IPS DF 4.7 (cell line): ENCODE results near the gene IL10RB.
"Not testable (repeated sequence)": the region's sequence is repeated elsewhere in the genome, so short reads cannot be mapped to it uniquely, and the experiment has no call there.

Experiments
- DNase-seq: peaks from one replicate; pipeline ENCODE4 v3.0.0-alpha.2; 2013; ENCODE audit warnings: low spot score; ENCODE audit errors: extremely low read depth

Gene IL10RB

GRCh38 chr21:33266050-33266788, at the start of gene IL10RB:
TSS of gene IL10RB (plus strand) at chr21:33266367. CDS start at chr21:33266466, 99 bp downstream.
- no peak for DNase-seq

DNA sequence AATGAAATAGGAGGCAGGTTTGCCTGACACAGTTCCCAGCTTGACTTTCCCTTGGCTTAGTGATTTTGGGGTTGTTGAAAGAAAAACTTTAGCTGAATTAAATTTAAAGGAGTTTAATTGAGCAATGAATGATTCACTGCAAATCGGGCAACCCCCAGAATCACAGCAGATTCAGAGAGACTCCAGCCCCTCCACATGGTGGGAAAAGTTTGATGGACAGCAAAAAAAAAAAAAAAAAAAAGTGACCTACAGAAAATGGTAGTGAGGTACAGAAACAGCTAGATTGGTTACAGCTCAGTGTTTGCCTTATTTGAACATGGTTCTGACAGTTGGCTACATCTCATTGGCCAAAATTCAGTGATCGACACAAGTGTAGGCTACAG, 49.0 kb upstream of the IL10RB start:
- no peak for DNase-seq

DNA sequence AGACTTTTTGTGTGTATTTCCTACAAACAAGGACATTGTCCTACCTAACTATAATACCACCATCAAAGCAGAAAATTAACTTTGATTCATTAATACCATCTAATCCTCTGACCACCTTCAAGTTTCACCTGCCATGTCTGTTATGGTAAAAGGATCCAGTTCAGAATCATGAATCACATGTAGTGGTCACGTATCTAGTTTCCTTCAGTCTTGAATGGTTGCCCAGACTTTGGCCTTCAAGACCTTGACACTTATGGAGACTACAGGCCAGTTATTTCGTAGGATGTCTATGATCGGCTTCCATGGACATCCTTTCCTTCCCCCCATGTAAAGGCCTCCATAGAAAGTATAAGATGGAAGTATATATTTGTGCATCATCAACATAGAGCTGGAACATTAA, 46.9 kb upstream of the IL10RB start:
- DNase-seq: no peak

DNA sequence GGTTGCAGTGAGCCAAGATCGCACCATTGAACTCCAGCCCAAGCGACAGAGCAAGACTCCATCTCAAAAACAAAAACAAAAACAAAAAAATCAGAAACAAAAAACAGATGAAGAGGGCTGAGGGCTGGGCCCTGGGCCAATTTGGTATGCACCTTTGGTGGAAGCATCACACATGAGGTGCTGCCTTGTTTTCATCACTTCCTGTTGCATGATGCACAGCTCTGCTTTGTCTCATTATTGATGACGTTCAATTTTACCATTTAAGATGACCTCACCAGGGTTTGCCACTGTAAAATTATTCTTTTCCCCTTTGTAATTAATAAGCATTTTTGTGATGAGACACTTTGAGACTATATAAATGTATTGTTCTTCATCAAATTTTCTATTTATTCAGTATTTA, 46.2 kb upstream of the IL10RB start:
- no peak for DNase-seq

- not testable (repeated sequence) for DNase-seq
Observed at GRCh38 chr21:33225376-33225775, 40.8 kb upstream of the IL10RB start.

GRCh38 chr21:33228455-33228854, 37.7 kb upstream of the IL10RB start:
- no peak for DNase-seq

DNA sequence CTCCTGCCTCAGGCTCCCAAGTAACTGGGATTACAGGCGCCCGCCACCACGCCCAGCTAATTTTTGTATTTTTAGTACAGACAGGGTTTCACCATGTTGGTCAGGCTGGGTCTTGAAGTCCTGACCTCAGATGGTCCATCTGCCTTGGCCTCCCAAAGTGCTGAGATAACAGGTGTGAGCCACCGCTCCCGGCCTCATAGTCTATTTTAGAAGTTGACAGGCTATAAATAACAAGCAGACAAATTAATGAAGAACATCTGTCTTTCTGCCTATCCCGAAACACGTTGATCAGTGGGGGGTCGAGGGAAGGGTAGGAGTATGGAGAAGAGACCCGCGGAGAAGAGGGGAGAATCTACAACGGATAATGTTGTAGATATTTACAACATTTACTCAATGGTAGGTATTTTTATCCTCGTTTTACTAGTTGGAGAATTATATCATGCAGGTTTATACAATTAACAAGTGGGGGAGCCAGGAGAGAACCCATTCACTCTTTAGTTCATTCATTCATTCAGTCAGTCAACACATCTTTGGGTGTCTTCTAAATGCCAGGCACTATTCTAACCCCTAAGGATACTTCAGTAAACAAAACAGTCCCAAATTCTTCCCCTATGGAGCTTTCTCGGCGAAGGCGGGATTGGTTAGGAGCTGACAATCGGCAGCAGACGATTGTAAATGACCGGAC, 36.9 kb upstream of the IL10RB start:
- DNase-seq: peak; percentile 19

DNA sequence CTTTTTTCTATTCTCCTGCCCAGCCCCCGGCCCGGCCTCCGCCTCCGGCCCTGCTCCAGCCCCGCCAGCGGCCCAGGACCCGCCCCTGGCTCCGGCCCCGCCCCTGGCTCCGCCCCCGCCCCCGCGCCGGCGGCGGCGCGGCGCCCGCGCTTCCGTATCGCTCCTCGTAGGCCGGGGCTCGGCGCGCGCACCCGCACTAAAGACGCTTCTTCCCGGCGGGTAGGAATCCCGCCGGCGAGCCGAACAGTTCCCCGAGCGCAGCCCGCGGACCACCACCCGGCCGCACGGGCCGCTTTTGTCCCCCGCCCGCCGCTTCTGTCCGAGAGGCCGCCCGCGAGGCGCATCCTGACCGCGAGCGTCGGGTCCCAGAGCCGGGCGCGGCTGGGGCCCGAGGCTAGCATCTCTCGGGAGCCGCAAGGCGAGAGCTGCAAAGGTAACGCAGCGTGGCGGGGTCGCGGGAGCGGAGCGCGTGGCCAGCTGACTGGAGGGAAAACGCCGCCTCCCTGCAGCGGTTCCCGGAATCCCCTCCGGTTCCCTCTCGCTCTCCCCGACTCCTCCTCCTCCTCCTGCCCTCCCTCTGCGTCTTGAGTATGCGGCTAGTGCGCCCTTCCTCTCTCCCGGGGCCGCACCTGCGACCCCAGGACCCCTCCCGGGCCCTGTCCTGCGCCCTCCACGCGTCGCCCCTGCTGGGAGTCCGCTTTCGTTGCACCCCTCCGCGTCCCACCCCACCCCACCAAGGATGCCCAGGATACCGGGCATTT, 36.2 kb upstream of the IL10RB start, which contains the start of gene IFNAR2:
TSS of gene IFNAR2 (plus strand) at position 155 of the 761 bp plus-strand sequence. CDS start 11,985 bp downstream, outside the sequence.
- DNase-seq: no peak

GRCh38 chr21:33230545-33231324, 35.4 kb upstream of the IL10RB start:
- no peak for DNase-seq

- no peak for DNase-seq
Observed at GRCh38 chr21:33231526-33231925, 34.6 kb upstream of the IL10RB start.

GRCh38 chr21:33232291-33233034, 33.7 kb upstream of the IL10RB start:
- DNase-seq: no peak

GRCh38 chr21:33234635-33235520, 31.3 kb upstream of the IL10RB start:
- no peak for DNase-seq

DNA sequence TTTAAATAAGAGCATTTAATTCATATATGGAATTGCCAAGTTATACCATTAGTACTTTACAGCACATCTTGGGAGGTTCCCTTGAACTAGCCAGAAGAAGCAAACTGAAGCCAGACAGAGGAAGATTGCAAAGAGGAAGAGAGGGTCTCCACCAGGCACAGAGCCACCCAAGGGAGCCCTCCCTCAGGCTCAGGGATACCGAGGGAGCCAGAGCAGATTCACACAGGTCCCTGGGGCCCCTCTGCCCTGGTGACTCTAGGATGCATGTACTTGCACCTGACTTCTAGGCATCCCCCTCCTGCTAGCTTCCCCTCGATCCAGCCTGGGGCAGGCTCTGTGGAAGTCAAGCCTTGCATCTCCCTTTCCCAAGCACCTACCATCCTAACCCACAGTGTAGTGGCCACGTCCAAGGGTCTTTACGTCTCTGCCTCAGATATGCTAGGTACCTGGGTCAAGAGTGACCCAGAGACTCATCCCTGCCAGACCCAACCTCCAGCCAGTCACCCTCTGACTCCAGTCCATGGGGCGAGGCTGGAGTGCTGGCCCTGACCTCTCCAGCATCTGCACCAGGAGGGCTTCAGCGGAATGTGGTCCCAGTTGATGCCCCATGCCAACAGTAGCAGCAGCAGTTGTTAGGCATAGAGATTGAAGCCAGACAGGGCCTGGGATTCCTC, 30.0 kb upstream of the IL10RB start:
- no peak for DNase-seq

DNA sequence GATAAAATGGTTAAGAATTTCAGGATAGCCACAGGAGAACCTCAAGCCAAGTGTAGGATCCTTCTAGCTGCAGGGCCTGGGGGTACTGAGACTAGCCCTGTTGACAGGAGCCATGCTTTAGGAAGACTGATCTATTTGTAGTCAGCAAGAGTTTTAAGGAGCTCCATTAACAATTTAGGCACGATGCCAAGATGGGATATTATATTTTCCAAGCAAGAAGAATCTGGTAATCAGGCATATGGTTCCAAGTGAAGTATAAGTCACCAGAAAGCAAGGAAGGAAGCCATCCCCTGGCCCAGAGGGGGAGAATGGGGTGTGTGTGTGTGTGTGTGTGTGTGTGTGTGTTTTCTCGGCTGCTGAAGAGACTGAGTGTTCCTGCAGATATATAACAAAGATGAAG, 29.4 kb upstream of the IL10RB start:
- no peak for DNase-seq

- DNase-seq: no peak
Observed at GRCh38 chr21:33237486-33237885, 28.7 kb upstream of the IL10RB start.

- DNase-seq: no peak
Observed at GRCh38 chr21:33238146-33238545, 28.0 kb upstream of the IL10RB start.

DNA sequence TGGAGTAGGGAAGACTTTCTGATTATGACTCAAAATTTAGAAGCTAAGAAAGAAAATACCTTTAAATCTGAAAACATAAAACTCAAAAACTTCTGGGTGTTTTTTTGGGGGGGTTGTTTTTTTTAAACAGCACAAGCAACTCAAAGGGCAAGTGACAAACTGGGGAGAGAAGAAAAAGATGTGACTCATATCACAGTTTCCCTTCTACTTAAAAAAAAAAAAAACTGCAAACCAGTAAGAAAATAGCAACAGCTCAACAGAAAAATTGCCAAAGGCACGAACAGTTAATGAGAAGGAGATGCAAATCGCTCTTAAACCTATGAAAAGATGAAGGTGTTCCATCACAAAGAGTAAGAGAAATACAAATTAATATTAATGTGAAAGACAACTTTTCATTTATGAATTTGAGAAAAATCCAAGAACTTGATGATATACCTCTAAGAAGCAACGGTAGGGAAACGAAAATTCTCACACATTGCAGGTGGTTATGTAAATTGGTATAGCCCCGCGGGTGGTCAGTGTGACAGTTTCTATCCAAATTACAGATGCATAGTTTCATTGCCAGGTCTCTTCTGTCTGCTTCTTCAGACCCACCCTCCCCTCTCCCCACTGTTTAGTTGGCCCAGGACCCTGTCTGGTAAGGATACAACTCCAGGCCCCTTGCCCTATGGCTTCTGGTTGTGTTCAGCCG, 27.5 kb upstream of the IL10RB start:
- no peak for DNase-seq

DNA sequence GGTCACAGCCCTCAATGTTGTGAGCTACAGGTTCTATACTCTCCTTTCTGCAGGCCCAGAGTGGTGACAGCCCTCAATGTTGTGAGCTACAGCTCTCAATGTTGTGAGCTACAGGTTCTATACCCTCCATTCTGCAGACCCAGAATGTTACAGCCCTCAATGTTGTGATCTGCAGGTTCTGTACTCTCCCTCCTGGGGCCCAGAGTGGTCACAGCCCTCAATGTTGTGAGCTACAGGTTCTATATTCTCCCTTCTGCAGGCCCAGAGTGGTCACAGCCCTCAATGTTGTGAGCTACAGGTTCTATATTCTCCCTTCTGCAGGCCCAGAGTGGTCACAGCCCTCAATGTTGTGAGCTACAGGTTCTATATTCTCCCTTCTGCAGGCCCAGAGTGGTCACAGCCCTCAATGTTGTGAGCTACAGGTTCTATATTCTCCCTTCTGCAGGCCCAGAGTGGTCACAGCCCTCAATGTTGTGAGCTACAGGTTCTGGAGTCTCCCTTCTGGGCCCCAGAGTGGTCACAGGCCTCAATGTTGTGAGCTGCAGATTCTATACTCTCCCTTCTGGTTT, 26.5 kb upstream of the IL10RB start:
- not testable (repeated sequence) for DNase-seq
